ENCODE results near the gene RHOD.

The RHOD gene

GRCh38 chr11:67052891-67053290 lies 3.8 kb upstream of the RHOD start:
- no peak for DNase-seq
- TF ChIP-seq CTCF (IDR thresholded peaks at IDR 0.05), result no peak
- Mint-ChIP-seq H3K9me3 (no peaks in the 10 kb centered on the region), H3K36me3 (ENCODE audit: low read depth) (no peaks in the 10 kb centered on the region), H3K4me3 (no peak overlapping the region), H3K27me3 (ENCODE audit: low read depth, poor library complexity) (peaks cover 25% of the 10 kb centered on the region), H3K4me1 (peaks cover 41% of the 10 kb centered on the region), H3K27ac (no peak overlapping the region)

GRCh38 chr11:67053896-67054329 lies 2.7 kb upstream of the RHOD start:
- TF ChIP-seq CTCF (IDR thresholded peaks at IDR 0.05), result peak; percentile 63
- H3K9me3 Mint-ChIP-seq, result no peaks in the 10 kb centered on the region
- no peaks in the 10 kb centered on the region for H3K36me3 Mint-ChIP-seq (ENCODE audit: low read depth)
- H3K4me1 Mint-ChIP-seq, result peaks cover 39% of the 10 kb centered on the region
- H3K4me3 Mint-ChIP-seq, result no peak overlapping the region
- H3K27ac Mint-ChIP-seq, result no peak overlapping the region
- peak; percentile 59 for DNase-seq
- peaks cover 34% of the 10 kb centered on the region for H3K27me3 Mint-ChIP-seq (ENCODE audit: low read depth, poor library complexity)

GRCh38 chr11:67054346-67054835 lies 2.3 kb upstream of the RHOD start:
- Mint-ChIP-seq H3K27ac (no peak overlapping the region), H3K4me1 (peaks cover 35% of the 10 kb centered on the region), H3K27me3 (ENCODE audit: low read depth, poor library complexity) (peaks cover 29% of the 10 kb centered on the region), H3K4me3 (no peak overlapping the region), H3K36me3 (ENCODE audit: low read depth) (no peaks in the 10 kb centered on the region), H3K9me3 (no peaks in the 10 kb centered on the region)
- TF ChIP-seq CTCF (IDR thresholded peaks at IDR 0.05), result no peak
- DNase-seq, result no peak

- Mint-ChIP-seq H3K27me3 (ENCODE audit: low read depth, poor library complexity) (peaks cover 25% of the 10 kb centered on the region), H3K4me3 (no peak overlapping the region), H3K4me1 (peaks cover 29% of the 10 kb centered on the region), H3K9me3 (no peaks in the 10 kb centered on the region), H3K27ac (no peak overlapping the region), H3K36me3 (ENCODE audit: low read depth) (no peaks in the 10 kb centered on the region)
- no peak for DNase-seq
- TF ChIP-seq CTCF (IDR thresholded peaks at IDR 0.05), result no peak
Observed at GRCh38 chr11:67054836-67055523, 1.7 kb upstream of the RHOD start.

- Mint-ChIP-seq H3K27ac (peak overlapping the region; percentile 83), H3K4me1 (peaks cover 28% of the 10 kb centered on the region), H3K9me3 (no peaks in the 10 kb centered on the region), H3K36me3 (ENCODE audit: low read depth) (no peaks in the 10 kb centered on the region), H3K4me3 (peak overlapping the region; percentile 70), H3K27me3 (ENCODE audit: low read depth, poor library complexity) (peaks cover 31% of the 10 kb centered on the region)
- TF ChIP-seq CTCF (IDR thresholded peaks at IDR 0.05), result no peak
- peak; percentile 43 for DNase-seq
Observed at GRCh38 chr11:67055812-67056211, 835 bp upstream of the RHOD start.

- Mint-ChIP-seq H3K27ac (no peak overlapping the region), H3K36me3 (ENCODE audit: low read depth) (no peaks in the 10 kb centered on the region), H3K4me1 (peaks cover 28% of the 10 kb centered on the region), H3K27me3 (ENCODE audit: low read depth, poor library complexity) (peaks cover 34% of the 10 kb centered on the region), H3K4me3 (peak overlapping the region; percentile 50), H3K9me3 (no peaks in the 10 kb centered on the region)
- DNase-seq, result no peak
- no peak for TF ChIP-seq CTCF (IDR thresholded peaks at IDR 0.05)
Observed at GRCh38 chr11:67057205-67057672, 592 bp downstream of the RHOD start.

Measured in nephron progenitor cell (in vitro differentiated cells).